Activated CD4-positive, alpha-beta memory T cell treated with anti-CD3 and anti-CD28 coated beads, Interleukin-2, amount 10 ng/mL, durations not matched to agents 7 days and 5 days (primary cell): Measurements from ENCODE around the gene MYMX. TPM values are rescaled to one million over a fixed set of nuclear protein-coding genes. Genes with fewer than 3 reads are reported as not detected.
A peak's percentile ranks its signal among the peaks of the same experiment; 100 is the strongest.

Experiments
- CTCF ChIA-PET: fragments of 350-600 bp; sonication (Branson Sonifier 250); formaldehyde crosslinking; loops from one replicate; lab custom pipeline; 2021; ENCODE audit warnings: antibody characterized with exemption, inconsistent platforms; lab: Charles Lee
- POLR2A ChIA-PET: fragments of 350-600 bp; sonication (Branson Sonifier 250); formaldehyde crosslinking; loops from one replicate; lab custom pipeline; 2021; ENCODE audit warnings: antibody characterized with exemption; lab: Charles Lee
- DNase-seq: peaks from one replicate; pipeline ENCODE4 v3.0.0-alpha.2; 2020
- H3K27ac Mint-ChIP-seq: one replicate; pipeline ENCODE4 v1.8.0; 2021; ENCODE audit warnings: mild to moderate bottlenecking, mixed read lengths
- H3K27me3 Mint-ChIP-seq: one replicate; pipeline ENCODE4 v1.8.0; 2021; ENCODE audit warnings: mixed read lengths
- H3K36me3 Mint-ChIP-seq: one replicate; pipeline ENCODE4 v1.8.0; 2021; ENCODE audit warnings: low read depth, mixed read lengths
- H3K4me1 Mint-ChIP-seq: one replicate; pipeline ENCODE4 v1.8.0; 2021; ENCODE audit warnings: mixed read lengths
- H3K4me3 Mint-ChIP-seq: one replicate; pipeline ENCODE4 v1.8.0; 2021; ENCODE audit warnings: mild to moderate bottlenecking, mixed read lengths
- H3K9me3 Mint-ChIP-seq: one replicate; pipeline ENCODE4 v1.8.0; 2021; ENCODE audit warnings: mixed read lengths
- total RNA-seq, 2 experiments: library from RNA; stranded (reverse); gene quantifications; one replicate each; pipeline ENCODE4 v1.2.3, GENCODE V29; 2021

The MYMX gene
- total RNA-seq, 2 experiments from 2014 or later, result not detected

- H3K4me3 Mint-ChIP-seq, result no peak overlapping the region
- peaks cover 26% of the 10 kb centered on the region for H3K27me3 Mint-ChIP-seq
- CTCF ChIA-PET, result no interaction called here
- H3K27ac Mint-ChIP-seq, result no peak overlapping the region
- peaks cover 6% of the 10 kb centered on the region for H3K4me1 Mint-ChIP-seq
- DNase-seq, result no peak
- POLR2A ChIA-PET, result interaction anchor here (0.6 to 0.9 kb wide), 2 partner anchors 12 to 85 kb away, joined by 3 to 5 read pairs; no protein-coding TSS in a partner anchor
- H3K36me3 Mint-ChIP-seq, result no peaks in the 10 kb centered on the region
- H3K9me3 Mint-ChIP-seq, result no peaks in the 10 kb centered on the region
Observed at GRCh38 chr6:44214307-44214706, 2.4 kb upstream of the MYMX start.

- Mint-ChIP-seq H3K4me3 (no peak overlapping the region), H3K27me3 (peaks cover 22% of the 10 kb centered on the region), H3K9me3 (no peaks in the 10 kb centered on the region), H3K4me1 (peaks cover 21% of the 10 kb centered on the region), H3K27ac (no peak overlapping the region), H3K36me3 (no peaks in the 10 kb centered on the region)
- DNase-seq, result no peak
- ChIA-PET CTCF (no interaction called here), POLR2A (interaction anchor here (1.1 kb wide), 1 partner anchor 29 kb away, joined by 3 read pairs; the partner anchor contains the start of gene HSP90AB1)
Observed at GRCh38 chr6:44217332-44218143, 812 bp downstream of the MYMX start.

- DNase-seq, result no peak
- peaks cover 31% of the 10 kb centered on the region for H3K4me1 Mint-ChIP-seq
- CTCF ChIA-PET, result interaction anchor here (0.7 kb wide), 1 partner anchor 37 kb away, joined by 3 read pairs; no protein-coding TSS in a partner anchor
- no peak overlapping the region for H3K27ac Mint-ChIP-seq
- POLR2A ChIA-PET, result no interaction called here
- no peaks in the 10 kb centered on the region for H3K9me3 Mint-ChIP-seq
- peaks cover 18% of the 10 kb centered on the region for H3K27me3 Mint-ChIP-seq
- H3K4me3 Mint-ChIP-seq, result no peak overlapping the region
- no peaks in the 10 kb centered on the region for H3K36me3 Mint-ChIP-seq
Observed at GRCh38 chr6:44219053-44219814, 2.5 kb downstream of the MYMX start.

GRCh38 chr6:44219815-44220784 is 3.4 kb downstream of the MYMX start:
- no peaks in the 10 kb centered on the region for H3K9me3 Mint-ChIP-seq
- no peak overlapping the region for H3K27ac Mint-ChIP-seq
- no peak overlapping the region for H3K4me3 Mint-ChIP-seq
- no peak for DNase-seq
- no peaks in the 10 kb centered on the region for H3K36me3 Mint-ChIP-seq
- H3K27me3 Mint-ChIP-seq, result peaks cover 17% of the 10 kb centered on the region
- ChIA-PET POLR2A (no interaction called here), CTCF (interaction anchor here (0.6 to 1.2 kb wide), 4 partner anchors 17 to 96 kb away, joined by 3 to 4 read pairs (median 3); no protein-coding TSS in a partner anchor)
- H3K4me1 Mint-ChIP-seq, result peaks cover 40% of the 10 kb centered on the region

- H3K4me3 Mint-ChIP-seq, result no peak overlapping the region
- peak overlapping the region; percentile 3 for H3K27ac Mint-ChIP-seq
Observed at GRCh38 chr6:44220913-44221290, 4.2 kb downstream of the MYMX start.

GRCh38 chr6:44221291-44221960 is 4.7 kb downstream of the MYMX start:
- Mint-ChIP-seq H3K4me1 (peaks cover 46% of the 10 kb centered on the region), H3K4me3 (no peak overlapping the region), H3K9me3 (no peaks in the 10 kb centered on the region), H3K36me3 (no peaks in the 10 kb centered on the region), H3K27ac (peak overlapping the region; percentile 3), H3K27me3 (peaks cover 15% of the 10 kb centered on the region)
- ChIA-PET POLR2A (interaction anchor here (1.6 to 6.4 kb wide), 3 partner anchors 16 to 35 kb away, joined by 6 to 88 read pairs (median 23); partner anchors contain the start of genes HSP90AB1 and SLC35B2), CTCF (interaction anchor here (0.7 to 2.9 kb wide), 8 partner anchors 14 to 52 kb away, joined by 3 to 15 read pairs (median 4); partner anchors contain the start of gene SLC35B2)
- peak; percentile 82 for DNase-seq

More at GRCh38 chr6:44220913-44221290, 4.2 kb downstream of the MYMX start:
- POLR2A ChIA-PET, result interaction anchor here (5.0 to 6.4 kb wide), 2 partner anchors 26 to 35 kb away, joined by 23 to 88 read pairs; partner anchors contain the start of genes HSP90AB1 and SLC35B2
- no peaks in the 10 kb centered on the region for H3K36me3 Mint-ChIP-seq
- peaks cover 17% of the 10 kb centered on the region for H3K27me3 Mint-ChIP-seq
- H3K4me1 Mint-ChIP-seq, result peaks cover 43% of the 10 kb centered on the region
- no peaks in the 10 kb centered on the region for H3K9me3 Mint-ChIP-seq
- DNase-seq, result no peak
- CTCF ChIA-PET, result interaction anchor here (0.9 to 2.9 kb wide), 7 partner anchors 14 to 52 kb away, joined by 3 to 15 read pairs (median 4); partner anchors contain the start of gene SLC35B2

GRCh38 chr6:44221961-44222335 is 5.2 kb downstream of the MYMX start:
- Mint-ChIP-seq H3K4me1 (peaks cover 46% of the 10 kb centered on the region), H3K4me3 (no peak overlapping the region), H3K9me3 (no peaks in the 10 kb centered on the region), H3K36me3 (no peaks in the 10 kb centered on the region), H3K27me3 (peaks cover 10% of the 10 kb centered on the region), H3K27ac (no peak overlapping the region)
- POLR2A ChIA-PET, result interaction anchor here (1.6 to 6.4 kb wide), 3 partner anchors 16 to 34 kb away, joined by 6 to 88 read pairs (median 23); partner anchors contain the start of genes HSP90AB1 and SLC35B2
- DNase-seq, result no peak
- CTCF ChIA-PET, result interaction anchor here (0.7 to 2.9 kb wide), 6 partner anchors 13 to 53 kb away, joined by 3 to 15 read pairs (median 4); partner anchors contain the start of gene SLC35B2

GRCh38 chr6:44222486-44223318 is 6.0 kb downstream of the MYMX start:
- Mint-ChIP-seq H3K4me1 (peaks cover 46% of the 10 kb centered on the region), H3K9me3 (no peaks in the 10 kb centered on the region), H3K36me3 (no peaks in the 10 kb centered on the region), H3K4me3 (peak overlapping the region; percentile 74), H3K27ac (no peak overlapping the region), H3K27me3 (peaks cover 9% of the 10 kb centered on the region)
- DNase-seq, result no peak
- ChIA-PET CTCF (interaction anchor here (0.9 to 4.2 kb wide), 6 partner anchors 13 to 33 kb away, joined by 3 to 27 read pairs (median 14); partner anchors contain the start of genes HSP90AB1 and SLC35B2), POLR2A (interaction anchor here (0.6 to 6.4 kb wide), 7 partner anchors 13 to 42 kb away, joined by 3 to 88 read pairs (median 6); partner anchors contain the start of genes HSP90AB1 and SLC35B2)

GRCh38 chr6:44223319-44224028 is 6.7 kb downstream of the MYMX start, which contains the start of gene SLC29A1:
TSS of gene SLC29A1 (plus strand) at chr6:44223595. CDS start at chr6:44227314, 3,719 bp downstream.
- DNase-seq, result peak; percentile 83
- Mint-ChIP-seq H3K9me3 (no peaks in the 10 kb centered on the region), H3K27me3 (peaks cover 4% of the 10 kb centered on the region), H3K4me1 (peaks cover 43% of the 10 kb centered on the region), H3K36me3 (no peaks in the 10 kb centered on the region), H3K4me3 (peak within 1 kb of the TSS; percentile 74), H3K27ac (peak within 1 kb of the TSS; percentile 4)
- ChIA-PET POLR2A (interaction anchor here (0.6 to 6.4 kb wide), 5 partner anchors 13 to 41 kb away, joined by 3 to 88 read pairs (median 23); partner anchors contain the start of genes HSP90AB1 and SLC35B2), CTCF (interaction anchor here (0.9 to 4.2 kb wide), 9 partner anchors 12 to 41 kb away, joined by 3 to 27 read pairs (median 8); partner anchors contain the start of genes HSP90AB1 and SLC35B2)
